Adrenal gland (tissue), 12 donors: Measurements from ENCODE around the gene KRTDAP. TPM values are rescaled to one million over a fixed set of nuclear protein-coding genes. Genes with fewer than 3 reads are reported as not detected.

Source experiments
- DNase-seq, 7 donors: peaks; one replicate each; pipeline ENCODE4 v3.0.0-alpha.2; 2019 to 2020
- H3K27ac ChIP-seq, 5 donors: fragments of 200-600 bp; sonication (generic) in 4 of 5; 1 replicate in 3 of 5; 2 replicates in 2 of 5; pipeline versions ENCODE4 v1.5.1 to v1.8.0; 2016 to 2020; ENCODE audit warnings: mild to moderate bottlenecking in 1 of 5
- H3K27me3 ChIP-seq: fragments of 200-600 bp; 2 replicates; pipeline ENCODE4 v1.8.0; 2021
- H3K36me3 ChIP-seq, 2 donors: fragments of 200-600 bp; replicated peaks in 1 of 2; 1 replicate in 1 of 2; 2 replicates in 1 of 2; pipeline versions ENCODE4 v1.5.1 to v1.8.0; 2018 to 2022
- H3K4me1 ChIP-seq, 2 donors: fragments of 200-600 bp; replicated peaks in 1 of 2; 1 replicate in 1 of 2; 2 replicates in 1 of 2; pipeline versions ENCODE4 v1.5.1 to v1.8.0; 2018 to 2021
- H3K4me3 ChIP-seq, 4 donors: fragments of 200-600 bp; sonication (generic) in 3 of 4; one replicate each; pipeline ENCODE4 v1.5.1; 2016 to 2018
- H3K9me3 ChIP-seq, 3 donors: fragments of 200-600 bp; sonication (generic) in 1 of 3; replicated peaks in 1 of 3; 1 replicate in 2 of 3; 2 replicates in 1 of 3; pipeline versions ENCODE4 v1.5.1 to v1.8.0; 2016 to 2021
- POLR2A ChIP-seq, 2 donors: fragments of 450-650 bp; IDR thresholded peaks; one replicate each; pipeline ENCODE4 v1.6.1; 2017; ENCODE audit warnings: antibody characterized with exemption in 2 of 2, mild to moderate bottlenecking in 2 of 2, moderate library complexity in 1 of 2
- WGBS, 4 donors: extraction: QIAGEN DNeasy Blood & Tissue Kit in 2 of 4; methylation state at CpG; one replicate each; pipeline versions ENCODE4 v1.1.5 to v1.1.7; 2013 to 2017; 5-methylcytosine and 5-hydroxymethylcytosine counted together
- intact Hi-C, 2 donors: fragments of 100-400 bp; cut with DNase I; formaldehyde crosslinking; loops; one replicate each; pipeline versions ENCODE4 v1.14.1 to v1.15.0; 2022 to 2023
- polyA plus RNA-seq, 3 donors: library from polyadenylated mRNA; stranded (reverse); fragments of 200-250 nt in 2 of 3; fragments of 350-450 nt in 1 of 3; fragmentation: Illumina TruSeq in 1 of 3; extraction: RNeasy Lipid Tissue Mini Kit (QIAGEN cat#74804) in 1 of 3; gene quantifications; one replicate each; pipeline ENCODE4 v1.2.3, GENCODE V29; 2013 to 2014
- total RNA-seq, 9 donors: library from RNA; depleted of rRNA in 4 of 9; stranded (reverse); fragments of >200 nt in 4 of 9; fragments of 120-200 nt in 1 of 9; fragmentation: NEBNext Ultra II Directional in 1 of 9; extraction: Animal tissue kit (Norgen Biotek cat#: 25700) in 1 of 9; gene quantifications; one replicate each; pipeline versions ENCODE4 v1.1.0 to v1.2.4, GENCODE V29; 2013 to 2023
- TF ChIP-seq, protein P1 (sequence below), 6 experiments: fragments of 450-650 bp in 4 of 6; fragments of 200-600 bp in 2 of 6; sonication (generic) in 1 of 6; IDR thresholded peaks; 1 replicate in 5 of 6; 2 replicates in 1 of 6; pipeline versions ENCODE4 v1.5.1 to v1.8.0; 2016 to 2021; ENCODE audit warnings: antibody characterized with exemption in 6 of 6, mild to moderate bottlenecking in 2 of 6, moderate library complexity in 1 of 6
- donor health status: healthy with polysubstance abuse.
- donor health status: Bipolar disorder and iron deficiency.
- donor health status: DM: yes; HTN: yes; CAD: no.
- donor health status: DM: no; HTN: no; CAD: no.
- donor health status: DM: no; HTN: no; CAD: no.
- donor health status: DM: yes; HTN: yes; CAD: no.

The KRTDAP gene
- total and polyA plus RNA-seq, 12 donors, result not detected

DNA sequence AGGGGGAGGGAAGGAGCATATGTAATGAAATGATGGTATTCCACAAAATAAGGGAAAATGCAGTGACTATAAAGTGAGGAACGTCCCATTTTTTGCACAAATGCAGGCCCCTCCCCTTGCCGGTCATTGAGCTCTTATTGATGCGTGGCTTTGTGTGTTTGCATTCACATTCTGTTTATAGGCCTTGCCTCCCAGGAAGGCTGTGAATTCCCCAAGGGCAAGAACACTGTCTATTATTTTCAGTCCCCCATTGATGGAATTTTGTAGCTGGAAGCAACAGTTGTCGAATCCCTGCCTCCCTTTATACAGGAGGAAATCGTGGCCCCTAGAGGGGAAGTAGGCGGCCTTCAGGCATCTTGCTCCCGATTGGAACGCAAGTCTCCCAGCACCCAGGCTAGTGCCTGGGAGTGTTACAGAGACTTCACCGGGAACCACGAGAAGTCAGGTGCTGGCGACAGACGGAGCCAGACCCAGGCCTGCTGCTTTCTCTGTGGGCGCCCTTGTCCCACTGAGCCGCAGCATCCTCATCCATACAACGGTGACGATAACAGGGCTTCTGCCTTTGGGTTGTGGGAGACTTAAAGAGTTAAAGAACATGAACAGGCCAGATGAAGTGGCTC is 31.0 kb upstream of the KRTDAP start:
- DNase-seq, result no peak
- Histone ChIP-seq H3K4me1 (no peaks in the 10 kb centered on the region), H3K27me3 (no peaks in the 10 kb centered on the region), H3K9me3 (no peaks in the 10 kb centered on the region), H3K4me3 (no peak overlapping the region), H3K36me3 (no peaks in the 10 kb centered on the region), H3K27ac (no peak overlapping the region)
- WGBS, 4 donors, result 71 to 76% (median 74%) methylated on average over 12 to 16 of the region's 16 CpGs
- intact Hi-C loops, result no loop called here
- TF ChIP-seq, protein P1, sequence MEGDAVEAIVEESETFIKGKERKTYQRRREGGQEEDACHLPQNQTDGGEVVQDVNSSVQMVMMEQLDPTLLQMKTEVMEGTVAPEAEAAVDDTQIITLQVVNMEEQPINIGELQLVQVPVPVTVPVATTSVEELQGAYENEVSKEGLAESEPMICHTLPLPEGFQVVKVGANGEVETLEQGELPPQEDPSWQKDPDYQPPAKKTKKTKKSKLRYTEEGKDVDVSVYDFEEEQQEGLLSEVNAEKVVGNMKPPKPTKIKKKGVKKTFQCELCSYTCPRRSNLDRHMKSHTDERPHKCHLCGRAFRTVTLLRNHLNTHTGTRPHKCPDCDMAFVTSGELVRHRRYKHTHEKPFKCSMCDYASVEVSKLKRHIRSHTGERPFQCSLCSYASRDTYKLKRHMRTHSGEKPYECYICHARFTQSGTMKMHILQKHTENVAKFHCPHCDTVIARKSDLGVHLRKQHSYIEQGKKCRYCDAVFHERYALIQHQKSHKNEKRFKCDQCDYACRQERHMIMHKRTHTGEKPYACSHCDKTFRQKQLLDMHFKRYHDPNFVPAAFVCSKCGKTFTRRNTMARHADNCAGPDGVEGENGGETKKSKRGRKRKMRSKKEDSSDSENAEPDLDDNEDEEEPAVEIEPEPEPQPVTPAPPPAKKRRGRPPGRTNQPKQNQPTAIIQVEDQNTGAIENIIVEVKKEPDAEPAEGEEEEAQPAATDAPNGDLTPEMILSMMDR (IDR thresholded peaks at IDR 0.05), result no peak
- TF ChIP-seq POLR2A (IDR thresholded peaks at IDR 0.05), result no peak

DNA sequence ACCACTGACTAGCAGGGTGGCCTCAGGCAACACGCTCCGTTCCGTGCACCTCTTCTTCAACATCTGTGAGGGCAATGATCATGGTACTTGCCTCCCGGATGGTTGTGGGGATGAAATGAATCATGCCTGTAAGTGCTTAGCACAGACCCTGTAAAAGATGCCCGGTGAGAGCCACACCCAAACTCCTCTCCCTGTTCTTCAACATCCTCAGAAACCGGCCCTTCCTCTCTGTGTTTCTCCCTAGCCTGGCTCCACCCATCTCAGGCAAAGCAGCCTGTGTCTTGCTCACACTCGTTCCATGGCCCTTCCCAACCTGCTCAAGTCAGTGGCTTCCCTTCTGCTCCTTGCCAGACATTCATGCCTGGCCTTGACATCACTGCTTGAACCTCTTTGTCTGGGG is 29.0 kb upstream of the KRTDAP start:
- no peaks in the 10 kb centered on the region for H3K9me3 ChIP-seq
- no peak overlapping the region for H3K4me3 ChIP-seq
- DNase-seq, result no peak
- H3K4me1 ChIP-seq, result no peaks in the 10 kb centered on the region
- no peaks in the 10 kb centered on the region for H3K27me3 ChIP-seq
- H3K36me3 ChIP-seq, result no peaks in the 10 kb centered on the region
- intact Hi-C loops, result no loop called here
- H3K27ac ChIP-seq, result no peak overlapping the region
- 21 to 55% (median 45%) methylated on average over 4 to 7 of the region's 7 CpGs for WGBS, 4 donors
- TF ChIP-seq POLR2A (IDR thresholded peaks at IDR 0.05), result no peak
- TF ChIP-seq, protein P1 (IDR thresholded peaks at IDR 0.05), result no peak

DNA sequence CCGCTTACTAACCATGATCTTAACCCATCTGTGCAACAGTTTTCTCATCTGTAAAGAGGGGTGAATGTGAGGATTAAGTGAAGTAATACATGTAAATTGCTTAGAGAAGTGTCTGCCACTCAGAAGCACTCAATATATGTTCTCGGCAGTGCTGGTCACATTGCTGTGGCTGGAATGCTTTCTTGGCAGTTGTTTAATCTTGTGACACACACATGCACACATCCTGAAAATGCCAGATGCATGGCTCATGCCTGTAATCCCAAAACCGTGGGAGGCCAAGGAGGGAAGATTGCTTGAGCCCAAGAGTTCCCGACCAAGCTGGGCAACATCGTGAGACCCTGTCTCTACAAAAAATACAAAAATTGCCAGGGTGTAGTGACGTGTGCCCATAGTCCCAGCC is 28.0 kb upstream of the KRTDAP start:
- Histone ChIP-seq H3K27me3 (no peaks in the 10 kb centered on the region), H3K4me3 (no peak overlapping the region), H3K4me1 (no peaks in the 10 kb centered on the region), H3K9me3 (no peaks in the 10 kb centered on the region), H3K36me3 (no peaks in the 10 kb centered on the region), H3K27ac (no peak overlapping the region)
- TF ChIP-seq, protein P1 (IDR thresholded peaks at IDR 0.05), result no peak
- no peak for TF ChIP-seq POLR2A (IDR thresholded peaks at IDR 0.05)
- WGBS, 4 donors, result 67 to 78% (median 73%) methylated on average over 6 of the region's 6 CpGs
- intact Hi-C loops, result no loop called here
- DNase-seq, result no peak

DNA sequence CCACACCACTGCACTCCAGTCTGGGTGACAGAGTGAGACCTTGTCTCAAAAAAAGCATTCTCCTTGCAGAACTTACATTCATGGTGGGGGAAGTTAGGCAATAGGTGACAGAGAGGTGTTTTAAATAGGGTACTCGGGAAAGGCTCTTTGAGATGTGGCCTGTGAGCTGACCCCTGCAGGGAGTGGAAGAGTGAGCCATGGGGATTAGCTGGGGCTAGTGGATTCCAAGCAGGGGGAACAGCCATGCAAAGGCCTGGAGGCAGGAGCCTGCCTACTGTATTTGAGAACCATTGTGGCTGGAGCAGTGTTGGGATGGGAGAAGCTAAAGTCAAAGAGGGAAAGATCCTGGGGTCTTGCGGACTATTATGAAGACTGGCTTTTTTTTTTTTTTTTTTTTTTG is 27.1 kb upstream of the KRTDAP start:
- H3K4me3 ChIP-seq, result no peak overlapping the region
- H3K9me3 ChIP-seq, result no peaks in the 10 kb centered on the region
- H3K27ac ChIP-seq, result no peak overlapping the region
- no peak for DNase-seq
- no peak for TF ChIP-seq POLR2A (IDR thresholded peaks at IDR 0.05)
- TF ChIP-seq, protein P1 (IDR thresholded peaks at IDR 0.05), result no peak
- intact Hi-C loops, result no loop called here
- no peaks in the 10 kb centered on the region for H3K4me1 ChIP-seq
- WGBS, 4 donors, result 83 to 93% (median 88%) methylated on average over 2 of the region's 2 CpGs
- no peaks in the 10 kb centered on the region for H3K36me3 ChIP-seq
- no peaks in the 10 kb centered on the region for H3K27me3 ChIP-seq
